Measurements from ENCODE around the gene GEN1. TPM values are rescaled to one million over a fixed set of nuclear protein-coding genes. Genes with fewer than 3 reads are reported as not detected.

GEN1 gene
- total and polyA plus RNA-seq, 2 of the 4 experiments (the other 2 are of a cell fraction): 7.9 to 8.3 TPM

GRCh38 chr2:17754773-17755425 lies 961 bp downstream of the GEN1 start:
- no peaks in the 10 kb centered on the region; the same call in 1 of the 2 replicates for H4K20me1 ChIP-seq (ENCODE audit: insufficient read depth, low read length)
- no peak overlapping the region for H2BK5ac ChIP-seq (ENCODE audit: low read depth, low read length, poor library complexity, severe bottlenecking)
- H3K4me1 ChIP-seq (ENCODE audit: control insufficient read depth, insufficient read depth, low read length): no peaks in the 10 kb centered on the region
- in situ Hi-C loops (cut with MboI; ENCODE audit: low sequenced_read_pairs) (no loop called here), dilution Hi-C loops (cut with HindIII; ENCODE audit: low sequenced_read_pairs, unreplicated experiment) (no loop called here), intact Hi-C loops (cut with micrococcal nuclease) (no loop called here)
- ChIA-PET CTCF (interaction anchor here (1.0 to 1.2 kb wide), 2 partner anchors 18 to 21 kb away, joined by 3 to 4 read pairs; no protein-coding TSS in a partner anchor), POLR2A (ENCODE audit: unreplicated experiment) (no interaction called here)
- H3K9me1 ChIP-seq (ENCODE audit: insufficient read depth, low read length): no peaks in the 10 kb centered on the region; the same call in none of the 2 replicates
- TF ChIP-seq RAD21 (IDR thresholded peaks at IDR 0.05; ENCODE audit: low read length) (no peak), RFX5 (IDR thresholded peaks at IDR 0.05; ENCODE audit: low read depth, low read length) (no peak), BHLHE40 (IDR thresholded peaks at IDR 0.05; ENCODE audit: low read depth, low read length) (no peak), CTCF (conservative IDR thresholded peaks at IDR 0.05; ENCODE audit: low read depth, low read length) (no peak), RCOR1 (IDR thresholded peaks at IDR 0.05; ENCODE audit: insufficient replicate concordance, low read length) (no peak), MAZ (IDR thresholded peaks at IDR 0.05; ENCODE audit: borderline replicate concordance, low read depth, low read length) (no peak), CEBPB (IDR thresholded peaks at IDR 0.05; ENCODE audit: low read depth, low read length) (no peak), CHD1 (IDR thresholded peaks at IDR 0.05; ENCODE audit: low read depth, low read length) (no peak), MAFK (IDR thresholded peaks at IDR 0.05; ENCODE audit: low read depth, low read length) (no peak), MXI1 (IDR thresholded peaks at IDR 0.05; ENCODE audit: borderline replicate concordance, low read depth, low read length) (no peak), FOS (IDR thresholded peaks at IDR 0.05; ENCODE audit: low read depth, low read length) (no peak), SMC3 (IDR thresholded peaks at IDR 0.05; ENCODE audit: low read depth, low read length) (no peak), NFE2L2 (IDR thresholded peaks at IDR 0.05; ENCODE audit: low read depth, low read length) (no peak), POLR2A (IDR thresholded peaks at IDR 0.05; ENCODE audit: low read depth, low read length) (no peak; the same call in 1 of the 2 replicates)
- TF ChIP-seq, protein P1, sequence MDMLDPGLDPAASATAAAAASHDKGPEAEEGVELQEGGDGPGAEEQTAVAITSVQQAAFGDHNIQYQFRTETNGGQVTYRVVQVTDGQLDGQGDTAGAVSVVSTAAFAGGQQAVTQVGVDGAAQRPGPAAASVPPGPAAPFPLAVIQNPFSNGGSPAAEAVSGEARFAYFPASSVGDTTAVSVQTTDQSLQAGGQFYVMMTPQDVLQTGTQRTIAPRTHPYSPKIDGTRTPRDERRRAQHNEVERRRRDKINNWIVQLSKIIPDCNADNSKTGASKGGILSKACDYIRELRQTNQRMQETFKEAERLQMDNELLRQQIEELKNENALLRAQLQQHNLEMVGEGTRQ (IDR thresholded peaks at IDR 0.05; ENCODE audit: low read depth, low read length): no peak
- TF ChIP-seq, protein P2, sequence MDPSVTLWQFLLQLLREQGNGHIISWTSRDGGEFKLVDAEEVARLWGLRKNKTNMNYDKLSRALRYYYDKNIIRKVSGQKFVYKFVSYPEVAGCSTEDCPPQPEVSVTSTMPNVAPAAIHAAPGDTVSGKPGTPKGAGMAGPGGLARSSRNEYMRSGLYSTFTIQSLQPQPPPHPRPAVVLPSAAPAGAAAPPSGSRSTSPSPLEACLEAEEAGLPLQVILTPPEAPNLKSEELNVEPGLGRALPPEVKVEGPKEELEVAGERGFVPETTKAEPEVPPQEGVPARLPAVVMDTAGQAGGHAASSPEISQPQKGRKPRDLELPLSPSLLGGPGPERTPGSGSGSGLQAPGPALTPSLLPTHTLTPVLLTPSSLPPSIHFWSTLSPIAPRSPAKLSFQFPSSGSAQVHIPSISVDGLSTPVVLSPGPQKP (IDR thresholded peaks at IDR 0.05; ENCODE audit: borderline replicate concordance, low read depth, low read length): no peak
- no peak overlapping the region for H2BK15ac ChIP-seq (ENCODE audit: low read depth, low read length)
- H3K4me2 ChIP-seq (ENCODE audit: low read depth, low read length): peak overlapping the region; percentile 84
- no peak overlapping the region for H2BK20ac ChIP-seq (ENCODE audit: low read depth, low read length)
- WGBS, 2 experiments (ENCODE audit: extremely low coverage in 2 of 2, insufficient read length in 1 of 2): no CpG with 5 or more reads among the region's 8 CpGs
- ATAC-seq (ENCODE audit: low read depth): no peak
- TSS peak; percentile 34 for BruUV-seq (replicated peaks)
- H3K14ac ChIP-seq (replicated peaks; ENCODE audit: low read depth, low read length): no peak overlapping the region
- H3K56ac ChIP-seq (ENCODE audit: extremely low read depth, insufficient read depth, low read length): no peak overlapping the region
- peaks cover 11 to 22% of the 10 kb centered on the region in 2 experiments for H3K79me1 ChIP-seq (ENCODE audit: low read depth in 1 of 2, low read length in 2 of 2)
- H2AK5ac ChIP-seq (ENCODE audit: low read depth, low read length): no peak overlapping the region
- no peak for DNase-seq
- H4K8ac ChIP-seq (ENCODE audit: low read depth in 2 of 2, low read length in 2 of 2): peak overlapping the region; percentile 39 to 59; a peak in 2 of 4 replicates
- no peak overlapping the region for H4K5ac ChIP-seq (ENCODE audit: low read depth, low read length)
- H3K9ac ChIP-seq (ENCODE audit: low read depth, low read length): peak overlapping the region; percentile 69
- no peak overlapping the region for H3K18ac ChIP-seq (ENCODE audit: low read depth, low read length)
- H2AFZ ChIP-seq (replicated peaks; ENCODE audit: low read length, poor library complexity): no peak overlapping the region
- no peak overlapping the region for H4K91ac ChIP-seq (ENCODE audit: insufficient read depth, low read depth, low read length)
- no peak overlapping the region for H2AK9ac ChIP-seq (replicated peaks; ENCODE audit: low read depth, low read length, poor library complexity)
- H3K27ac ChIP-seq (ENCODE audit: insufficient read depth, low read length): peak overlapping the region; percentile 99
- no peaks in the 10 kb centered on the region for H3K9me3 ChIP-seq (ENCODE audit: control insufficient read depth, insufficient read depth, low read length)
- no peaks in the 10 kb centered on the region for H3K36me3 ChIP-seq (ENCODE audit: control insufficient read depth, insufficient read depth, low read length)
- H3K4ac ChIP-seq (ENCODE audit: low read depth, low read length): no peak overlapping the region
- H2BK120ac ChIP-seq (ENCODE audit: low read depth, low read length): no peak overlapping the region
- peak overlapping the region; percentile 95 for H3K4me3 ChIP-seq (ENCODE audit: insufficient read depth, low read depth, low read length)
- H3K23ac ChIP-seq (ENCODE audit: low read depth, low read length): peak overlapping the region; percentile 60; the same call in 1 of the 2 replicates
- H3K27me3 ChIP-seq (ENCODE audit: control insufficient read depth, insufficient read depth, low read length): no peaks in the 10 kb centered on the region
